ENCODE data around the gene MINDY1.

MINDY1 gene, protein sequence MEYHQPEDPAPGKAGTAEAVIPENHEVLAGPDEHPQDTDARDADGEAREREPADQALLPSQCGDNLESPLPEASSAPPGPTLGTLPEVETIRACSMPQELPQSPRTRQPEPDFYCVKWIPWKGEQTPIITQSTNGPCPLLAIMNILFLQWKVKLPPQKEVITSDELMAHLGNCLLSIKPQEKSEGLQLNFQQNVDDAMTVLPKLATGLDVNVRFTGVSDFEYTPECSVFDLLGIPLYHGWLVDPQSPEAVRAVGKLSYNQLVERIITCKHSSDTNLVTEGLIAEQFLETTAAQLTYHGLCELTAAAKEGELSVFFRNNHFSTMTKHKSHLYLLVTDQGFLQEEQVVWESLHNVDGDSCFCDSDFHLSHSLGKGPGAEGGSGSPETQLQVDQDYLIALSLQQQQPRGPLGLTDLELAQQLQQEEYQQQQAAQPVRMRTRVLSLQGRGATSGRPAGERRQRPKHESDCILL

DNA sequence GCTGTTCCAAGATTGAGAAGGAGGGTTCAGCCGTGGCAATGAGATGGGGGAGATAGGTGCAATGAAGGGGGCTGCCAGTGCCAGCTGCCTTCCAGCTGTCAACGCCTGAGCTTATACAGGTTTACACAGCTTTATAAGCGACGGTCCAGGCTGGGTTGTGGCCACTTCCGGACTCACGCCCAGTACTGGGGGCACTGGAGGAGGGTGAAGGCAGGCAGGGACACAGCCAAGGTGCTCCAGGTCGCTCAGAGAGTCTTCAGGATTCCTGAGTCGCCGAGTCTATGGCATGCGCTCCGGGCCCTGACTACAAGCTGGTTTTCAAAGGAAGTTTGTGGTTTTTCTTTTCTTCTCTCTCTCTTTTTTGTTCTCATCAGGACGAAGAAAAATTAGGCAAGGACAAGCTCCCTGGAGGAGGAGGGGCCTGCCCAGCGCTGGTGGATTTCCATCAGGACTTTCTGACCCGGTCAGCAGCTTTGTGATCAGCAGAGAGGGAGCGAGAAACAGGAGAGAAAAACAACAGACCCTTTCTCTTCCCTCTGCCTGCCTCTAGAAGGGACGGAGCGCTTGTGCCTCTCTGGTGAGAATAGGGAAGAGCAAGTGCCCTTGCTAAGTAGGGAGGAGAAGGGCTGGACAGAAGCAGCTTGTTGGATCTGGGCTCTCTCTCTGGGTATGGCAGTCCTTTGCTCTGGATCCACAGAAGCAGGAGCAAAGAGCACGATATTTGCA lies at the start of gene MINDY1:
TSS of gene MINDY1 (minus strand) at position 576 of the 726 bp plus-strand sequence. CDS start 4,285 bp downstream, outside the sequence.
- peak within 1 kb of the TSS; percentile 89 for H3K4me3 Mint-ChIP-seq
- no peaks in the 10 kb centered on the region for H3K36me3 Mint-ChIP-seq
- H3K27me3 Mint-ChIP-seq: no peaks in the 10 kb centered on the region
- peak within 1 kb of the TSS; percentile 97 for H3K27ac Mint-ChIP-seq
- H3K4me1 Mint-ChIP-seq: peaks cover 80% of the 10 kb centered on the region
- H3K9me3 Mint-ChIP-seq: no peaks in the 10 kb centered on the region

DNA sequence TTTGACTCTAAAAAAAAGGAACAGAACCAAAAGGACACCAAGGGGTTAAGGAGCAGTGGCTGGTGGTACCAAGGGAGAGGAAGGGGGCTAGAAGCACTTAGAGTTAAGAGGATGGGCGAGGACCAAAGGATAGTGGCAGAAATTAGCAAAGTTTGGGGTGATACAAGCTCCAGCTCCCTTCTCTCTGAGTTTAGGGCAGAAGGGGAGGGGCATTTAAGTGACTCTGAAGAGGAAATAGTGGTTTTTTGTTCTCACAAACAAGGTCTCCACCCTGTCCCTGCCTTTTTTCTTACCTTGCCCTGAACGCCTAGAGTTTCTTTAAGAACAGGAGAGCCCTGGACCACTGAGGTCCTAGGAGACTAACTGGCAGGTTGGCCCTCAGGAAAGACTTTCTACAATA lies 49.4 kb upstream of the MINDY1 start:
- H3K27me3 Mint-ChIP-seq: no peaks in the 10 kb centered on the region
- H3K27ac Mint-ChIP-seq: peak overlapping the region; percentile 98
- peaks cover 82% of the 10 kb centered on the region for H3K4me1 Mint-ChIP-seq
- no peaks in the 10 kb centered on the region for H3K9me3 Mint-ChIP-seq
- peak overlapping the region; percentile 96 for H3K4me3 Mint-ChIP-seq
- H3K36me3 Mint-ChIP-seq: peaks cover 13% of the 10 kb centered on the region

DNA sequence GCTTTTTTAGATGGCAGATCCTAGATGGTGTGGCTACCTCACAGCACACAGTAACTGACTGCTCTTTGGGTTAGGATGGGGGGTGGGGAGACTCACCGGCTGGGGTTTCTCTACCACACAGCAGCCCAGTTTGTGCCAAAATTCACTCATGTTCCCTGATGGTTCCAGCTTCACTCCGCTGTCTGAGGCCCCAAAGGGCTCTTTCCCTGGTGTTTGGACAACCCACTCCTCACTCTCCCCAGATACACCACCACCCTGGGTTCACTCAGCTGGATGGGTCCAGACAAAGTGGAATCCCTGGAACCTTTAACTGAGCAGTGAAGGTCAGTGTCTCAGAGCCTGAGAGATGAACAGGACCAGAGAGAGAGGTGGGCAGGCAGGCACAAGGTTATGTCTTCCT lies 48.9 kb upstream of the MINDY1 start:
- Mint-ChIP-seq H3K4me1 (peaks cover 83% of the 10 kb centered on the region), H3K36me3 (peaks cover 14% of the 10 kb centered on the region), H3K4me3 (peak overlapping the region; percentile 96), H3K27ac (peak overlapping the region; percentile 98), H3K9me3 (no peaks in the 10 kb centered on the region), H3K27me3 (no peaks in the 10 kb centered on the region)

DNA sequence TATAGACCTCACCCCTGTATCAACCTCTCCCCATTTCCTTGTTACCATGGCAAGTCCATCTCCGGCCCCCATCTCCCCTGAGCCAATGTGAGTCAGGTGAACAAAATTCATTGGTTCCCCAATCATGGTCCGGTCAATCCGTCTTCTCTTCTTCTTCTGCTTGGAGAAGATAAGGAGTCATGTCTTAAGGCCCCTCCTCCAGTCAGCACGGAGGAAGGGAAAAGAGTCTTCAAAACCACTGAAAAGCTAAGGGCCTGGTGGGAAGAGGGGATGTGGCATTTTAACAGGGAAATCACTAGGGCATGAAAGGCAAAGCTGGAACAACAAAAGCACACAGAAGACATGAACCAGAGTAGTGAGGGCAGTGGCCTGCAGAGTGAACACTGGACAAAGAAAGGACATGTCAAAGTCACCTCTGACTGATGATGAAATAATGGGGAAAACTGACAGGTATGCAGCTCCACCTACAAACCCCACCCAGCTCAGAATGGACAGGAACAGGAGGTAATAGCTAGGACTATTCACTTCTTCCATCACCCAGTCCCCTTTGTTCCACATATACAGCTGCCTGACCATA lies 48.4 kb upstream of the MINDY1 start:
- H3K4me3 Mint-ChIP-seq: peak overlapping the region; percentile 96

DNA sequence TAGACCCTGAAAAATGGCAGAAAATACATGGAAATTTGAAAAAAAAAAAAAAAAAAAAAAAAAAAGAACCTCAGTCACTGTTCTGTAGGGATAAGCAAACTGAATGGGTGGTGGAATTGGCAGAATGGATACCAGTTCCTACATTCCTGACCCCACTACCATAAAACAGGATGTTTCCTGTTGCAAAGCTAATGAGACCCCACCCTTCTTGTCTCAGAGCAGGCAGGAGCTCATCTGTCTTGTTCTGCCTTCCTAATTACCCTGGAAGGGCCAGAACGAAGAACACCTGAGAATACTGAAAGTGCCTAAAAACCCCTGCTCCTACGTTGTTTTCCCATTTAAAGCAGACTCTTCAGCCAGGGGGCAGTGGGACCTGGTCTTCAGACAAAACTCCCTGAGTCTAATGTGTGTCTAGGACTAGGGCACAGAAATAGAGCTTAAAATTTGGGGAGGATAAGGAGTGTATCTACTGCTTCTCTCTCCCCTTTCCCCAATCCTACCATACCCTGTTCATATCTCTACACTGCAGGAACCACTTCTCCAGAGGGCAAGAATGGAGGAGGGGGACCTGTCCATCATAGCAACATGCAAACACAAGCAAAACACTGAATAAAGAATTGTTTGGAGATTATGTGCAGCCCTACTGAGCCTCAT lies 44.8 kb upstream of the MINDY1 start:
- Mint-ChIP-seq H3K4me3 (no peak overlapping the region), H3K27me3 (no peaks in the 10 kb centered on the region), H3K36me3 (peaks cover 14% of the 10 kb centered on the region), H3K27ac (peak overlapping the region; percentile 46), H3K9me3 (no peaks in the 10 kb centered on the region), H3K4me1 (peaks cover 94% of the 10 kb centered on the region)

More for the DNA sequence above, 48.4 kb upstream of the MINDY1 start:
- Mint-ChIP-seq H3K36me3 (peaks cover 15% of the 10 kb centered on the region), H3K4me1 (peaks cover 83% of the 10 kb centered on the region), H3K27ac (peak overlapping the region; percentile 98), H3K27me3 (no peaks in the 10 kb centered on the region), H3K9me3 (no peaks in the 10 kb centered on the region)

DNA sequence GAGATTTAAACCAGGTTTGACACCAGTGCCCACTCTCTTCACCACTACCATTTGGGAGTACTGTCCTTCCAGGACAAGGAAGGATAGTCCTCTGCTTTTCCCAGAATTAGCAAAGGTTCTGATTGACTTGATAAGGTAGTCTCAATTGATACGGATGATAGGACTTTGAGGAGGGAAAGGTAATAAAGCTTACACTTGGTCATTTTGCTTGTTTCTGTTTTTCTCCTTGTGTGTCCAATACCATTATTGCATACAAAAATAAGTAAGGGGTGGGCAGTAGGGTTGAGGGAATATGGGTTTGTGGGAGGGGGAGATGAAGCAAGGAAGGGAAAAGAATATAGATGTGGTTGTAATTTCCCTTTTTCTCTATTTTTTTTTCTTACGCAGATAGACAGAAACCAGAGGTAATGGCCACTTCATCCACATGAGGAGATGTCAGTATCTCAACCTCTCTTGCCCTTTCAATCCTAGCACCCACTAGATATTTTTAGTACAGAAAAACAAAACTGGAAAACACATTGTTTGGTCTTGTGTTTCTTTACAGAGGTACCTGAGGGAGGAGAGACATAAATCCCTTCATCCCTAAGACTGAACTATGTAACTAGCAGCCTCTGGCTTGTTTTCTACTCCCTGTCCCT lies 43.5 kb upstream of the MINDY1 start:
- H3K4me3 Mint-ChIP-seq: no peak overlapping the region
- H3K9me3 Mint-ChIP-seq: no peaks in the 10 kb centered on the region
- peaks cover 89% of the 10 kb centered on the region for H3K4me1 Mint-ChIP-seq
- peak overlapping the region; percentile 68 for H3K27ac Mint-ChIP-seq
- H3K27me3 Mint-ChIP-seq: no peaks in the 10 kb centered on the region
- peaks cover 14% of the 10 kb centered on the region for H3K36me3 Mint-ChIP-seq

DNA sequence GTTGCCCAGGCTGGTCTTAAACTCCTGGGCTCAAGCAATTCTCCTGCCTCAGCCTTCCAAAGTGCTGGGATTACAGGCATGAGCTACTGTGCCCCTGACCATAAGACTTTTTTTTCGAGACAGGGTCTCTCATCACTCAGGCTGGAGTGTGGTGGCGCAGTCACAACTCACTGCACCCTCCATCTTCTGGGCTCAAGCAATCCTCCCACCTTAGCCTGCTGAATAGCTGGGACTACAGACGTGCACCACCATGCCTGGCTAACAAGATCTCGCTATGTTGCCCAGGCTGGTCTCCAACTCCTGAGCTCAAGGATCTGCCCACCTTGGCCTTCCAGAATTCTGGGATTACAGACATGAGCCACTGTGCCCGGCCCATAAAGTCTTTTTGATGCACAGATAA lies 42.8 kb upstream of the MINDY1 start:
- H3K27ac Mint-ChIP-seq: no peak overlapping the region
- no peaks in the 10 kb centered on the region for H3K9me3 Mint-ChIP-seq
- H3K36me3 Mint-ChIP-seq: peaks cover 11% of the 10 kb centered on the region
- H3K27me3 Mint-ChIP-seq: no peaks in the 10 kb centered on the region
- H3K4me1 Mint-ChIP-seq: peaks cover 86% of the 10 kb centered on the region
- H3K4me3 Mint-ChIP-seq: peak overlapping the region; percentile 9

DNA sequence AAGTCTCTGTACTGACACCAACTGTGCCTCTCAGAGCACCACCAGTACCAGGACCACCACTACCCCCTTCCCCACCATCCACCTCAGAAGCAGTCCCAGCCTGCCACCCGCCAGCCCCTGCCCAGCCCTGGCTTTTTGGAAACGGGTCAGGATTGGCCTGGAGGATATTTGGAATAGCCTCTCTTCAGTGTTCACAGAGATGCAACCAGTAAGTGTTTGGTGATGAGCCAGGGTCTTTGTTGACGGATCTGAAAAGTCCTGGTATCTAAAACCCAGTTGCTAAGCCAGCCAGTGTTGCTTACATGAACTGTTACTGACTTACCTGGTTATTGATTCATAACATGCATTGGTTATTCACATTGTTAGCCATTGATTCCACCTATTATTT lies 41.9 kb upstream of the MINDY1 start:
- Mint-ChIP-seq H3K36me3 (peaks cover 8% of the 10 kb centered on the region), H3K4me1 (peaks cover 83% of the 10 kb centered on the region), H3K4me3 (peak overlapping the region; percentile 92), H3K27me3 (no peaks in the 10 kb centered on the region), H3K27ac (peak overlapping the region; percentile 12), H3K9me3 (no peaks in the 10 kb centered on the region)

DNA sequence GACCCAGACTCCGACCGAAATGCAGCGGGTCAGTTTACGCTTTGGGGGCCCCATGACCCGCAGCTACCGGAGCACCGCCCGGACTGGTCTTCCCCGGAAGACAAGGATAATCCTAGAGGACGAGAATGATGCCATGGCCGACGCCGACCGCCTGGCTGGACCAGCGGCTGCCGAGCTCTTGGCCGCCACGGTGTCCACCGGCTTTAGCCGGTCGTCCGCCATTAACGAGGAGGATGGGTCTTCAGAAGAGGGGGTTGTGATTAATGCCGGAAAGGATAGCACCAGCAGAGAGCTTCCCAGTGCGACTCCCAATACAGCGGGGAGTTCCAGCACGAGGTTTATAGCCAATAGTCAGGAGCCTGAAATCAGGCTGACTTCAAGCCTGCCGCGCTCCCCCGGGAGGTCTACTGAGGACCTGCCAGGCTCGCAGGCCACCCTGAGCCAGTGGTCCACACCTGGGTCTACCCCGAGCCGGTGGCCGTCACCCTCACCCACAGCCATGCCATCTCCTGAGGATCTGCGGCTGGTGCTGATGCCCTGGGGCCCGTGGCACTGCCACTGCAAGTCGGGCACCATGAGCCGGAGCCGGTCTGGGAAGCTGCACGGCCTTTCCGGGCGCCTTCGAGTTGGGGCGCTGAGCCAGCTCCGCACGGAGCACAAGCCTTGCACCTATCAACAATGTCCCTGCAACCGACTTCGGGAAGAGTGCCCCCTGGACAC lies 41.4 kb upstream of the MINDY1 start:
- peak overlapping the region; percentile 85 for H3K27ac Mint-ChIP-seq
- peaks cover 83% of the 10 kb centered on the region for H3K4me1 Mint-ChIP-seq
- H3K9me3 Mint-ChIP-seq: no peaks in the 10 kb centered on the region
- H3K4me3 Mint-ChIP-seq: peak overlapping the region; percentile 92
- no peaks in the 10 kb centered on the region for H3K27me3 Mint-ChIP-seq
- H3K36me3 Mint-ChIP-seq: peaks cover 8% of the 10 kb centered on the region

DNA sequence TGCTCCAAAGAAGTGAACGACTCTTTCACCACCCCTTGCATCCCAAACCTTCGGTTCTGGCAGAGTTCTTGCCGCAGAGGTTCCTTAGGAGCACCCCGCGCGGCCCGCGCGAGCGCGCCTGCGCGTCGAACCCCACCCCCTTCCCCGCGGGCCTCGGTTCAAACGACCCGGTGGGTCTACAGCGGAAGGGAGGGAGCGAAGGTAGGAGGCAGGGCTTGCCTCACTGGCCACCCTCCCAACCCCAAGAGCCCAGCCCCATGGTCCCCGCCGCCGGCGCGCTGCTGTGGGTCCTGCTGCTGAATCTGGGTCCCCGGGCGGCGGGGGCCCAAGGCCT lies 40.9 kb upstream of the MINDY1 start, which contains the start of gene C1orf56:
TSS of gene C1orf56 (plus strand) at position 161 of the 334 bp plus-strand sequence. CDS start at position 258, 97 bp downstream.
- Mint-ChIP-seq H3K4me1 (peaks cover 83% of the 10 kb centered on the region), H3K4me3 (peak within 1 kb of the TSS; percentile 92), H3K9me3 (no peaks in the 10 kb centered on the region), H3K27ac (peak within 1 kb of the TSS; percentile 85), H3K27me3 (no peaks in the 10 kb centered on the region), H3K36me3 (peaks cover 8% of the 10 kb centered on the region)

DNA sequence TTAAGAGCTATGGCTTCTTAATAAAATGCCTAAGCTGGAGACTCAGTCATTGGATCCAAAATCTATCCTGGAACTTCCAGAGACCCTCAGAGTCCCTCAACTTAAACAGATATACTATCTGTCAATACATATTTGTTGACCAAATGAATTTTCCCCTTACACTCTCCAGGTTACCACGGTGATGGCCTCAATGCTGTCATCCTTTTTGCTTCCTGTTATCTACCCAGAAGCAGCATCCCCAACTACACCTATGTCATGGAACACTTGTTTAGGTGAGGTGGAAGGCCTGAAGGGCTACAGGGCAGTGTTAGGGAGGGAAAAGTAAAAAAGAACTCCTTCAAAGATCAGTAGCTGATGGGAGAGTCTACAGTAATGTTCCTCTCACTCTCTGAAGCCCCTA lies 36.5 kb upstream of the MINDY1 start:
- no peak overlapping the region for H3K4me3 Mint-ChIP-seq
- no peak overlapping the region for H3K27ac Mint-ChIP-seq
- H3K36me3 Mint-ChIP-seq: peaks cover 5% of the 10 kb centered on the region
- H3K9me3 Mint-ChIP-seq: no peaks in the 10 kb centered on the region
- peaks cover 46% of the 10 kb centered on the region for H3K4me1 Mint-ChIP-seq
- no peaks in the 10 kb centered on the region for H3K27me3 Mint-ChIP-seq

DNA sequence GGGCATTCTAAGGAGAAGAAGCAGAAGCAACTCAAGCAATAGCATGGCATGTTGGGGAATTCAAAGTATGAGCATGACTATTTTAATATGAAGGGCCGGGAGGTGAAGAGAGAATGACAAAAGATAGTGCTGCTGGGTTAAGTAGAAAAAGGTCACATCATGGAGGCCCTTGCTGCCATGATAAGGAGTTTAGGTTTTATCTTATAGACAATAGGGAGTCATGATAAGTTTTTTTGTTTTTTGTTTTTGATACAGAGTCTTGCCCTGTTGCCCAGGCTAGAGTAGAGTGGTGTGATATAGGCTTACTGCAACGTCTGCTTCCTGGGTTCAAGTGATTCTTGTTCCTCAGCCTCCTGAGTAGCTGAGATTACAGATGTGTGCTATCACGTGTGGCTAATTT lies 32.8 kb upstream of the MINDY1 start:
- no peak overlapping the region for H3K27ac Mint-ChIP-seq
- H3K9me3 Mint-ChIP-seq: no peaks in the 10 kb centered on the region
- H3K36me3 Mint-ChIP-seq: peaks cover 5% of the 10 kb centered on the region
- no peak overlapping the region for H3K4me3 Mint-ChIP-seq
- H3K27me3 Mint-ChIP-seq: no peaks in the 10 kb centered on the region
- peaks cover 39% of the 10 kb centered on the region for H3K4me1 Mint-ChIP-seq

DNA sequence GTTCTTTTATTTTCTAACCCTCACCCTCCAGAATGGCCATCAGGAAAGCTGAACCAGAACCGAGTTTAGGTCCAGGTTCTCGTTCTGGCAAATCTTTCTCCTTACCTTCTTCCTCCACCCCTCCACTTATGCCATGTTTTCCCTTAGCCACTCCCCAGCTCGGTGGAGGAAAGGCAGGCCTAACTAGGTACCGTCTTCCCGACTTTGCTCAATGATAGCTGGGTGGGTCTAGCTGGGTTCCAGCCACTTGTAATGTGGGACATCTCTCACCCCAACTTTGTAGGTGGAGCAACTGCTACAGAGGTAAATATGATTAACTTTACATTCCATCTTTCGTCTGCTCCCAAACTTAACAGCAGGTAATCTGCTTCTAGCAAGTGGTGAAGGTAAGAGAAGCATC lies 30.3 kb upstream of the MINDY1 start:
- Mint-ChIP-seq H3K4me1 (peaks cover 23% of the 10 kb centered on the region), H3K4me3 (no peak overlapping the region), H3K27ac (peak overlapping the region; percentile 15), H3K9me3 (no peaks in the 10 kb centered on the region), H3K36me3 (peaks cover 7% of the 10 kb centered on the region), H3K27me3 (no peaks in the 10 kb centered on the region)

DNA sequence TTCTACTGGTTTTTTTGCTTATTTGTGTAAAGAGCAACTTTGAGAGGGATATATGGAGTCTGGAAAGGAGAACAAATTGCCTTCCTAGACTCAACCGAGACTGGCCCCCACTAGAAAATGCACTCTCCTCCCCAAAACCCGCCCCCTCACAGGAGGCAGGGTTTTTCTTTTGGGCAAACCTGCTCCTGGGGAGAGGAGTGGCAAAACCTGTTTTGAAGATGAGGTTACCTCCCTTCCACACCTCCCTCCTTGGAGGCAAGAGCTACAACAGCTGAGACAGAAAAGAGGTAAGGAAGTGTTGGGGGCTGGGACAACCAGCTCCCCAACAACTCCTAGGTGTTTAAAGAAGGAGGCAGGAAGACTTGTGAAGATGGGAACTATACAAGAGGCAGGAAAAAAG lies 29.7 kb upstream of the MINDY1 start, which contains the start of gene BNIPL:
TSS of gene BNIPL (plus strand) at position 231 of the 400 bp plus-strand sequence. CDS start at position 371, 140 bp downstream.
- peaks cover 7% of the 10 kb centered on the region for H3K36me3 Mint-ChIP-seq
- H3K4me1 Mint-ChIP-seq: peaks cover 23% of the 10 kb centered on the region
- H3K27me3 Mint-ChIP-seq: no peaks in the 10 kb centered on the region
- no peak within 1 kb of the TSS for H3K4me3 Mint-ChIP-seq
- H3K9me3 Mint-ChIP-seq: no peaks in the 10 kb centered on the region
- peak within 1 kb of the TSS; percentile 43 for H3K27ac Mint-ChIP-seq

Measured in activated naive CD4-positive, alpha-beta T cell treated with anti-CD3 and anti-CD28 coated beads, Interleukin-2, amount 50 U/mL, for 24 hours (primary cell).